ENCODE measurements around the gene FAM180A. TPM values are rescaled to one million over a fixed set of nuclear protein-coding genes. Genes with fewer than 3 reads are reported as not detected.

Gene FAM180A
- 0.26 TPM in 1 of 2 replicates, not detected in the other for total RNA-seq

DNA sequence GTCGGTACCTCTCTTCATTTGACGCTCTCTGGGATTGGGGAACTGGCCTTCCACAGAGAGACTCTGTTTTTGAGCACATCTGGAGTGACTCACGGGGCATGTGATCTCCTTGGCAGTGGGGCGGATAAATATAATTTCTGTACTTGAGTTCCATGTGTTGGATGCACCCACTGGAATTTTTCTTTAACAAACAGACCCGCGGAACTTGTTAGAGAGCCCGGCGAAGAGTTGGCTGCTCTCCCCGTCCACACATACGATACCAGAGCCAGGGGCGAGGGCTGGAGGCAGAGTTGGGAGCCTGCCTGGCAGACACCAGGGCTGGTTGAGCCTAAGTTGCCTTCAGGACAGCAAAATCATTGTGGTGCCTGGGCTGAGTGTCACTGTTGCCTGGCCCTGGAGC, at the start of gene FAM180A:
Gene FAM180A (minus strand): TSS at position 44 of the 400 bp plus-strand sequence. CDS start 233 bp downstream, outside the sequence.
- Histone ChIP-seq H3K36me3 (ENCODE audit: control insufficient read depth, insufficient read depth, low read length) (no peaks in the 10 kb centered on the region), H3K4me3 (ENCODE audit: low read depth, low read length) (no peak within 1 kb of the TSS), H3K27me3 (ENCODE audit: control insufficient read depth, insufficient read depth, low read length) (no peaks in the 10 kb centered on the region)
- peak; percentile 30 for DNase-seq (ENCODE audit: low read depth)
- FAIRE-seq = no peak
- TF ChIP-seq, protein P1, sequence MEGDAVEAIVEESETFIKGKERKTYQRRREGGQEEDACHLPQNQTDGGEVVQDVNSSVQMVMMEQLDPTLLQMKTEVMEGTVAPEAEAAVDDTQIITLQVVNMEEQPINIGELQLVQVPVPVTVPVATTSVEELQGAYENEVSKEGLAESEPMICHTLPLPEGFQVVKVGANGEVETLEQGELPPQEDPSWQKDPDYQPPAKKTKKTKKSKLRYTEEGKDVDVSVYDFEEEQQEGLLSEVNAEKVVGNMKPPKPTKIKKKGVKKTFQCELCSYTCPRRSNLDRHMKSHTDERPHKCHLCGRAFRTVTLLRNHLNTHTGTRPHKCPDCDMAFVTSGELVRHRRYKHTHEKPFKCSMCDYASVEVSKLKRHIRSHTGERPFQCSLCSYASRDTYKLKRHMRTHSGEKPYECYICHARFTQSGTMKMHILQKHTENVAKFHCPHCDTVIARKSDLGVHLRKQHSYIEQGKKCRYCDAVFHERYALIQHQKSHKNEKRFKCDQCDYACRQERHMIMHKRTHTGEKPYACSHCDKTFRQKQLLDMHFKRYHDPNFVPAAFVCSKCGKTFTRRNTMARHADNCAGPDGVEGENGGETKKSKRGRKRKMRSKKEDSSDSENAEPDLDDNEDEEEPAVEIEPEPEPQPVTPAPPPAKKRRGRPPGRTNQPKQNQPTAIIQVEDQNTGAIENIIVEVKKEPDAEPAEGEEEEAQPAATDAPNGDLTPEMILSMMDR (IDR thresholded peaks at IDR 0.05; ENCODE audit: insufficient read depth, low read length, severe bottlenecking) = no peak

DNA sequence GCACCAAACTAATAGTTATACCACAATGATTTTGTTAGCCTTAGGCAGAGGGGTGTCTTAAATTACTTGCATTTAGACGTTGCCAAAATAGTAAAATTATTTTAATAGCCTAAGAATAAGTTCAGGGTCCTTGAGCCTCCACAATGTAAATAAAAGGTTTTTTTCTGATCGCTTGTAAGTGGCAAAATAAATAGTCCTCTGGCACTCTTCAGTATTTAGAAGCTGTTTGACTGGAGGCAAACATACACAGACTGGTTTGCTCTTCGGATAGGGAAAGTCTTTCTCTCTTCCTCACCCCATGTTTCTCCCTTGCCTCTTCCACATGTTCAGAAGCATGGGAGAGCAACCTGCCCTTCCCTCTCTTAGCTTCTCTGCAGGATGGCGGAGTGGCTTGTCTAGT, 49.5 kb upstream of the FAM180A start:
- Histone ChIP-seq H3K27me3 (ENCODE audit: control insufficient read depth, insufficient read depth, low read length) (peaks cover 6% of the 10 kb centered on the region), H3K36me3 (ENCODE audit: control insufficient read depth, insufficient read depth, low read length) (no peaks in the 10 kb centered on the region), H3K4me3 (ENCODE audit: low read depth, low read length) (no peak overlapping the region)
- TF ChIP-seq, protein P1 (IDR thresholded peaks at IDR 0.05; ENCODE audit: insufficient read depth, low read length, severe bottlenecking) = no peak
- no peak for FAIRE-seq
- no peak for DNase-seq (ENCODE audit: low read depth)

DNA sequence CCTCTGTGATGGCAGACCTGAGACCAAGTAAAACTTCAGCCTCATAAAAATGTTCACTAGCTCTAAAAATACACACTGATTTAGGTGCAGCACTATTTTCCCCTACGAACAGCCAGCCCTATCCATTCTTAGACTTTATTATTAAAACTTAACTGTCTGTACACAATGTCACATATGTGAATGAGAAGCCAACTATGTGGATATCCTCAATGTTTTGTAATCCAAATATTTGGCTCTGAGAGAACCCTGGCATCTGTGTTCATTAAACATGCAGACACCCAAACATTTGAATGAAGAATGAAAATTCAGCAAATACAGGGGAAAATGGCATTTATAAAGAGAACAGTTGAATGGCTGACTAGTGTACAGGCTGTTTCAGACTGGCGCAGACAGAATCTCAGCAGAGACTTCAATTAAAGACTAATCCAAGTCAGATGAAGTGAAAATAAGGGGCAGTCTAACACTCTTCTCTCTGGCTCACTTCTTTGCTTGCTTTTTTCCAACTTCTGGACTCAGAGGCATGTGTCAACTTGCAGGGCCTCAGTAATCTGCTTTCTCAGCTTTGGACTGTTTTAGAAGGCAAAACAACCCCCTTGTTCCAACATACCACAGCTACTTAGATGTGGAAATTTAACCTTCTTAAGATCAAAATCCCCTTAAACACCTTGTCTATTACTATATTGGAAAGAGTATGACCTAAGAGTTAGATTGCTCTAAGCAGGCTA, 47.4 kb upstream of the FAM180A start:
- peaks cover 3% of the 10 kb centered on the region for H3K27me3 ChIP-seq (ENCODE audit: control insufficient read depth, insufficient read depth, low read length)
- FAIRE-seq = no peak
- TF ChIP-seq, protein P1 (IDR thresholded peaks at IDR 0.05; ENCODE audit: insufficient read depth, low read length, severe bottlenecking) = no peak
- no peaks in the 10 kb centered on the region for H3K36me3 ChIP-seq (ENCODE audit: control insufficient read depth, insufficient read depth, low read length)
- no peak overlapping the region for H3K4me3 ChIP-seq (ENCODE audit: low read depth, low read length)
- peak; percentile 57 for DNase-seq (ENCODE audit: low read depth)

DNA sequence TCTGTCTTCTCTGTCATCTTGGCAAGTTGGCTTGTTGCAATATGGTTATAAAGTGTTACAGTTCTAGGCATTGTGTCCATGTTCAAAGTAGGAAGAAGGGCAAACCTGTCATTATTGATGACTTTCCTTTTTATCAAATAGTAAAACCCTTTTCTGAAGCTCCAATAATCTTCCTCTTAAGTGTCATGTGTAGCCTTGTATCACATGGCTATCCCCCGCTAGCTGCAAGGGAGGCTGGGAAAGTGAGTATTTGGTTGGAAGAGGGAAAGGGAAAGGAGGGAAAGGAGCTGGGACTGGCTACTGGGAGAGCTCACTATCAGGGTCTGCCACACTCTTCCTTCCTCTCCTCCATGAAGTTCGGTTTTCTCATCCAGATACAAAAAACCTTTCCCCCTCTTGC, 45.2 kb upstream of the FAM180A start:
- DNase-seq (ENCODE audit: low read depth) = no peak
- Histone ChIP-seq H3K4me3 (ENCODE audit: low read depth, low read length) (no peak overlapping the region), H3K27me3 (ENCODE audit: control insufficient read depth, insufficient read depth, low read length) (peaks cover 3% of the 10 kb centered on the region), H3K36me3 (ENCODE audit: control insufficient read depth, insufficient read depth, low read length) (no peaks in the 10 kb centered on the region)
- TF ChIP-seq, protein P1 (IDR thresholded peaks at IDR 0.05; ENCODE audit: insufficient read depth, low read length, severe bottlenecking) = no peak
- FAIRE-seq = no peak

DNA sequence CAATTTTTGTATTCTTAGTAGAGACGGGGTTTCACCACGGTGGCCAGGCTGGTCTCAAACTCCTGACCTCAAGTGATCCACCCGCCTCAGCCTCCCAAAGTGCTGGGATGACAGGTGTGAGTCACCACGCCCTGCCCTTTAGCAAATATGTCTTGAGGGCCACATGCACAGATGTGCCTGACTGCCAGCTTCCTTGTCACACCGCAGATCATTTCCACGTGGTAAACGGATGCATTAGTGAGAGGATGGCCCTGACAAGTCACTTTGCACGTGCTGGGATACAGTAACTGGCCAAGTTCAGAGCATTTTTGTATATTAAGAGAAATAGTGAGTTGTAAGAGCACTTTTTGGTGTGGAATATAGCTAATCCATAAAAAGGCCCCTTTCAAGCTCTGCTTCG, 44.3 kb upstream of the FAM180A start:
- FAIRE-seq = no peak
- TF ChIP-seq, protein P1 (IDR thresholded peaks at IDR 0.05; ENCODE audit: insufficient read depth, low read length, severe bottlenecking) = no peak
- no peak for DNase-seq (ENCODE audit: low read depth)

DNA sequence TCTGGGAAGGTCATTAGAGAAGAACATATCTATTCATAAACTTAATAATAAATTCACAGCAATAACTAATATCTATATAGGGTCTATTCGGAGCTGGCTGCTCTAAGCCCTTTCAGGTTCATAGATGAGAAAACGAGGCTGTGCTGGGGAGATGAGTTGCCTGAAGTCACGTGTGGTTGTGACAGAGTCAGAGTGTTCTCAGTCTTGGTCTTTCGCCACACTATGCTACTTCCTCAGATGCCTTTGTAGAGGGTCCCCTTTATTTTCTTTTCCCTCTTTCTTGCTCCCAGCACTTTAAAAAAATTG, 43.7 kb upstream of the FAM180A start:
- FAIRE-seq (no peak), DNase-seq (ENCODE audit: low read depth) (no peak)
- H3K4me3 ChIP-seq (ENCODE audit: low read depth, low read length) = no peak overlapping the region
- no peaks in the 10 kb centered on the region for H3K36me3 ChIP-seq (ENCODE audit: control insufficient read depth, insufficient read depth, low read length)
- no peaks in the 10 kb centered on the region for H3K27me3 ChIP-seq (ENCODE audit: control insufficient read depth, insufficient read depth, low read length)
- TF ChIP-seq, protein P1 (IDR thresholded peaks at IDR 0.05; ENCODE audit: insufficient read depth, low read length, severe bottlenecking) = no peak

More for the DNA sequence above, 44.3 kb upstream of the FAM180A start:
- no peaks in the 10 kb centered on the region for H3K36me3 ChIP-seq (ENCODE audit: control insufficient read depth, insufficient read depth, low read length)
- H3K27me3 ChIP-seq (ENCODE audit: control insufficient read depth, insufficient read depth, low read length) = no peaks in the 10 kb centered on the region
- H3K4me3 ChIP-seq (ENCODE audit: low read depth, low read length) = no peak overlapping the region

Data from bronchial epithelial cell (primary cell).